NCI-H2107 treated with DMSO at 0.1 percent for 48 hours (cell line): ENCODE results near the gene CEACAM18.
"Not testable (repeated sequence)": the region's sequence is repeated elsewhere in the genome, so short reads cannot be mapped to it uniquely, and the experiment has no call there.

Experiments used
- DNase-seq: peaks from one replicate; lab custom pipeline; 2025; ENCODE audit not compliant: unreplicated experiment; lab: John Stamatoyannopoulos, UW

Gene CEACAM18

GRCh38 chr19:51478381-51479234 is at the start of gene CEACAM18:
TSS of gene CEACAM18 (plus strand) at chr19:51478539.
- DNase-seq: no peak

DNA sequence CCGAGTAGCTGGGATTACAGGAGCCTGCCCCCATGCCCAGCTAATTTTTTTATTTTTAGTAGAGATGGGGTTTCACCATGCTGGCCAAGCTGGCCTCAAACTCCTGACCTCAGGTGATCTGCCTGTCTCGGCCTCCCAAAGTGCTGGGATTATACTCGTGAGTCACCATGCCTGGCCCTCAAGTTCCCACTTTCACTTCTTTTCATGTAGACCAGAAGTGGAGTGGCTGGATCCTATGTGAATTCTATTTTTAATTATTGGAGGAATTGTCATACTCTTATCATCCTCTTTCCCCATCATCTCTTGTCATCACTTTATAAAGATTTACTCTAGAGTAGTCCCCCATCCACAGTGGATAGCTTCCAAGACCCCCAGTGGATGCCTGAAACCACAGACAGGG is 48.1 kb upstream of the CEACAM18 start:
- DNase-seq: no peak

DNA sequence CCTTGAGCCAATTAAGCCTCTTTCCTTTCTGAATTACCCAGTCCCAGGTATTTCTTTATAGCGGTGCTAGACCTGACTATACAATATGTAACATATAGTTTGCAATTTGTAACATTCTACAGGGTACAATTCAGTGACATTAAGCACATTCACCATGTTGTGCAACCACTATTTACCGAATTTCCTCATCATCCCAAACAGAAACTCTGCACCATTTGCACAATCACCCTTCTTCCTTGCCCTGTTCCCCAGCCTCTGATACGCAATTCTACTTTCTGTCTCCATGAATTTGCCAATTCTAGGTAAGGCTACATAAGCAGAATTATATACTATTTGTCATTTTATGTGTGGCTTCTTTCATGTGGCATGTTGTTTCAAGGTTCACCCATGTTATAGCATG is 47.2 kb upstream of the CEACAM18 start:
- DNase-seq: no peak

DNA sequence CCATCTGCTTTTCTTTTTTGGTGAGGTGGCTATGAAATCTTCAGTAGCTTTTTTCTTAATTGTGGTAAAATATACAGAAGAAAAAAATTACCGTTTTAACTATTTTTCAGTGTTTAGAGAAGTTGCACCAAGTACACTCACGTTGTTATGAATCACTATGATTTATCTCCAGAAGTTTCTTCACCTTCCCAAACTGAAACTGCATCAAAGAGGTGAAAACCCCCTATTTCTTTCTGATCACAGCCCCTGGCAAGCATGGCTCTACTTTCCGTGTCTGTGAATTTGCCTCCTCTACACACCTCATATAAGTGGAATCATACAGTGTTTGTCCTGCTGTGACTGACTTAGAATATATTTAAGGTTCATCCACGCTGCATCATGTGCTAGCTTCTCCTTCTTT is 45.3 kb upstream of the CEACAM18 start:
- no peak for DNase-seq

GRCh38 chr19:51434456-51434855 is 43.9 kb upstream of the CEACAM18 start:
- no peak for DNase-seq

DNA sequence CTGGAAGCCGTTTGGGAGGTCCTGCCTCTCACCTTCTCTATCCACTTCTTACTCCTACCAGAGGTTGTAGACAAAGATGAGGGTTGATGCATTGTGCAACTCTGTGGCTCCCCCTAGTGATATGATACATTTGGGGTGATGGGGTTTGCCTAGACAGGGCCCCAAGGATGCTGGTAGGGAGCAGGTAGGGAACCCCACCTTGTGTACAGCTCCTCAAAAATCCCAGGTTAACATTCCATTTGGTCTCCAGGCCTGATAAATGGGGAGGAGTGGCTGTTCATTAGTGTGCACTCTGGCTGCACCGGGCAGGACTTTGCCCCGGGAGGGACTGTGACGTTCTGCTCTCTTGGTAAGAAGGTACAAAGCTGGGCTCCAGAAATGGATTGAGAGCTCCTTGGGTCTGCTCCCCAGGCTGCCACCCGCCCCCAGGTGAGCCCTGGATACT is 39.3 kb upstream of the CEACAM18 start:
- DNase-seq: no peak

DNA sequence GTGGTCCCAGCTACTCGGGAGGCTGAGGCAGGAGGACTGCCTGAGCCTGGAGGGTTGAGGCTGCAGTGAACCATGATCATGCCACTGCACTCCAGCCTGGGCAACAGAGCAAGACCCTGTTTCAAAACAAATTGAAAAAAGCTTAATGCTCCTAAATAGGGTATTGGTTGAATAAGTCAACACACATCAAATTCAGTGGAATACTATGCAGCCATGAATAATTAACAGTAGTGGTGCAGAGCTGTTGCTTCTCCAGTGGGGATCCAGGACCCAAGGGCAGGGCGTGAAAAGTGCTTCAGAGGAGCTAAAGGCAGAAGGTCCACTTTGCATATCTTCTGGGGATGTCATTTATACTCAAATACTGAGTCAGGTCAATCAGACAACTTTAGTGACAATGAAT is 38.3 kb upstream of the CEACAM18 start:
- no peak for DNase-seq

DNA sequence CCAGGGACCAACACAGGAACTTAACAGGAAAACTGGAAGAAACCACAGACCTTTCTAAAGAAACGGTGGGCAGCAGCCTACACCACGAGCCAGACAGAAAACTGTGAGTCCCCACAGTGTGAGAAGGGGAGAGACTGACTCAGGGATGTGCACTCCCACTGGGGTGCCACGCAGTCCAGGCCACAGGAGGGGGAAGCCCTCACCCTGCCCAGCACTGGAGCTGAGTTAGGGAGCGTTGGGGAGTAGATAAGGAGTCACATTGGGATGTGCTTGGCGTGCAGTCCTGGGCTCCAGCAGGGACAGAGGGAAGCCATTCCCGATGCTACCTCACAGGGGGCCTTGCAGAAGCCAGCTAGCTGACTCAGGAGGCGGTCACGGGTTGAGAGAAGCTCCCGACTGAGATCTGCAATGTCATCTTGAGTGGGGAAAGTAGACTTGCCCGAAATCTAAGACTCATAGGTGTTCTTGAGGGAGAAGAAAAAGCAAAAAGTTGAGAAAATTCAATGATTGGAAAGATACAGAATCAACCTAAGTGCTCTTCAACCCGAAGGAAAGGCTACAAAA is 37.4 kb upstream of the CEACAM18 start:
- no peak for DNase-seq

- DNase-seq: no peak
These were observed 36.6 kb upstream of the CEACAM18 start for GRCh38 chr19:51441410-51442390.

- DNase-seq: not testable (repeated sequence)
These were observed 30.8 kb upstream of the CEACAM18 start for GRCh38 chr19:51447510-51447909.

GRCh38 chr19:51448011-51448410 is 30.3 kb upstream of the CEACAM18 start:
- no peak for DNase-seq

GRCh38 chr19:51448411-51449016 is 29.8 kb upstream of the CEACAM18 start:
- DNase-seq: no peak

DNA sequence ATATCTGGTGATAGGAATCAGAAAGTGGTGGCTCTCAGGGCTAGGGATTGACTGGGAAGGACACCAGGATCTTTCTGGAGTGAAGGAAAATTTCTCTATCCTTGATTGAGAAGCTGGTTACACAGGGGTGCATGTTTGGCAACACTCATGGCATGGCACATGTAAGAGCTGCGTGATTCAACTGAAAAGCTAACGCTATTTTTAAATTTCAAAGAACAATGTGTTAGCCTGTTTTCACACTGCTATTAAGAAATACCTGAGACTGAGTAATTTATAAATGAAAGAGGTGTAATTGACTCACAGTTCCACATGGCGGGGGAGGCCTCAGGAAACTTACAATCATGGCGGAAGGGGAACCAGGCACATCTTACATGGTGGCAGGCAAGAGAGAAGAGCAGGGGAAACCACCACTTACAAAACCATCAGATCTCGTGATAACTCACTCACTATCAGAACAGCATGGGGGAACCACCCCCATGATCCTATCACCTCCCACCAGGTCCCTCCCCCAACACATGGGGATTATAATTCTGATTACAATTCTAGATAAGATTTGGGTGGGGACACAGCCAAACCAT is 27.5 kb upstream of the CEACAM18 start:
- DNase-seq: no peak

GRCh38 chr19:51456541-51457290 is 21.6 kb upstream of the CEACAM18 start:
- DNase-seq: no peak

DNA sequence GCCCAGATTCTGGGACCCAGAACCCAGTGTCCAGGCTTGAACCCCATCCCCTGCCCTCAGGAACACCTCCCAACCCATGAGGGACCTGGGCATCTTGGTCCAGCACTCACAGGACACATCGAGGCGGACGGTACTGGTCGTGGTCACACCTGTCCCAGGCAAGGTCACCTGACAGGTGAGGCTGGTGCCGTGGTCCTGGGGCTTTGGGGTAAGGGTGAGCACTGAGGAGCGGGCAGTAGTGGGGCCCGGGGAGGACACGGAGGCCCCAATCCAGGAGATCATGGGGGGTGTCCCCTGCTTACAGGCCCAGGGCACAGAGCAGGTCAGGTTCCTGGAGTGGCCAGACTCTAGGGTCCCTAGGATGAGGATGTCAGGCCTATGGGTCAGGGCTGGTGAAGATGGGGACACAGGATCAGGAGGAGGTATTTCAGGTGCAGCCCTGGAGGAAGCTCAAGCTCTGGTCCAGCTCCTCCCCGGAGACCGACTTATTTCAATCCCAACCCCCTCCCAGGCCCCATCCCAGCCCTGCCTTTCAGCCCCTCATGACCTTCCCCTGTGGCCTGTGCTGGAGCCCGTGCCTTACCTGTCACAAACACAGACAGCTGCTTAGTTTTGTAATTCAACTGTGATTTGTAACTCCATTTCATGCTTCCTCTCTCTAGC is 20.9 kb upstream of the CEACAM18 start:
- DNase-seq: no peak

- no peak for DNase-seq
These were observed 20.2 kb upstream of the CEACAM18 start, which contains the start of gene SIGLEC8 for GRCh38 chr19:51458051-51458645. TSS of gene SIGLEC8 (minus strand) at chr19:51458454. CDS start at chr19:51458387, 67 bp downstream.

DNA sequence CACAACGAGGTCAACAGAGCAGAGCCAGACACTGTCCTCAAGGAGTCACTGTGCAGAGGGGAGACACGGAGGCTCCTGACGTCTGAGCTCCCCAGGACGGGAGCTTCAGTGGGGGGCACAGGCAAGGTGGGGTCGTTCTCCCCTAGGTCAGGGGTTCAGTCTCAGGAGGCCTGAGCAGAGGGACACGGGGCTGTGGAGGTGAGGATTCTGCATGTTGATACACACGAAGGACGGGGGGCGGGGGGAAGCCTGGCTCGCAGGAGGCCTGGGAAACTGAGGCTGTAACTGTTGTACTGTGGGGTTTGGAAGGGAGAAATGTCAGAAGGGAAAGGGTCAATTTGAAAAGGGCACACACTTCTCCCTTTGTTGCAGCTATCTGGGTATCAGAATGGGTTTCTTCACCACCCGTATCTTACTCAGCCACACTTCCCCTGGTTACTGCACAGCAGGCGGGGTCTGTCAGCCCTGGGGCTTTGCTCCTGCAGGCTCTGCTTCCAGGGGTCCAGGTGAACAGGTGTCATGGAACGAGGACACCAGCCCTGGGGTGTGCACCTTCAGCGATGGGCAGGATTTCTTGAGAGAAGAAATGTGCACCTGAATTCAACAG is 19.3 kb upstream of the CEACAM18 start:
- no peak for DNase-seq

DNA sequence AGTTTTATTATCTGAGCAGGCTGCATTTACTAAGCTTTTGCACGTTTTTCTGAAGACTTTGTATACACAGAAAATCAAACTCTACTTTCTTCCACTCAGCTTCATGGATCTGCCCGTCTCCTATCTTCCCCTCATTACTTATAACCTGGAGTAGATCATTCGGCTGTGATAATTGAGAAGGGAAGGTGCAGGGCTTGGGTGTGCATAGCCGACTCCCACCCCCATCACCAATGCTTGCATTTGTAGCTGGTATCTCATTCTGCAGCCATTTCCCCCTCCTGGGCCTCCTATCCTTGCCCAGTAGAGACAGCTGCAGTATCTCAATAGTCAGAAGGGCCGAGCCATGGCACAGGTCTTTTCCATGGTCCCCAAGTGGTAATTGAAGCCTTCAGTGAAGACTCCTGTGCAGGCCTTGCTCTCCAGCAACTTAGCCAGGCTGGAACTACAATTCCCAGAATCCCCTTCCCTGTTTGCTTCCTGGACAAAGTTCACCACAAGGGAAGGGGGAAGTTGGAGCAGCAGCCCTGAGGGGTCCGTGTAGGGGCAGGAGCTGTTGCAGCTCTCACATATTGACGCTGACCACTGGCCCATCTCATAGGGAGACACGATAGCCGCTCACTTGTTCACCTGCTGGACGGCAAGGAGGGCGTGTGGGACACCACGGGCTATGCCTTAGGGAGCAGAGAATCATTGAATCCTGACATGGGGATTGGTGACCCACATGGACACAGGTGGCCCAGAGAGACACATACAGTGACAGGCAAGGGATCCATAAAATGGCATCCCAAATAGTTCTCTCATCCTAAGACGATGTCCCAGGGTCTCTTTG is 18.0 kb upstream of the CEACAM18 start:
- DNase-seq: no peak
